Heart left ventricle (tissue), 16 donors: ENCODE results near the gene TBL1X. TPM values are rescaled to one million over a fixed set of nuclear protein-coding genes. Genes with fewer than 3 reads are reported as not detected.
A peak's percentile ranks its signal among the peaks of the same experiment; 100 is the strongest.

ENCODE experiments used
- ATAC-seq, 4 donors: fragments of 200-7000 bp; cut with Tn5 transposase; one replicate each; pipeline ENCODE4 v1.9.1; 2020 to 2022; ENCODE audit warnings: moderate library complexity in 4 of 4, mild to moderate bottlenecking in 3 of 4, moderate number of reproducible peaks in 1 of 4
- DNase-seq, 5 donors: peaks; one replicate each; pipeline ENCODE4 v3.0.0-alpha.2; 2020
- H3K27ac ChIP-seq, 12 donors: fragments of 200-600 bp; sonication (generic) in 4 of 12; one replicate each; pipeline versions ENCODE4 v1.5.0 to v1.8.0; 2016 to 2022; ENCODE audit warnings: mild to moderate bottlenecking in 2 of 12
- H3K27me3 ChIP-seq, 9 donors: fragments of 200-600 bp; sonication (generic) in 2 of 9; one replicate each; pipeline versions ENCODE4 v1.5.1 to v1.8.0; 2016 to 2022; ENCODE audit warnings: mild to moderate bottlenecking in 3 of 9
- H3K36me3 ChIP-seq, 9 donors: fragments of 200-600 bp; sonication (generic) in 2 of 9; one replicate each; pipeline versions ENCODE4 v1.5.0 to v1.8.0; 2018 to 2022; ENCODE audit warnings: mild to moderate bottlenecking in 2 of 9
- H3K4me1 ChIP-seq, 12 donors: fragments of 200-600 bp; sonication (generic) in 4 of 12; one replicate each; pipeline versions ENCODE4 v1.5.0 to v1.8.0; 2016 to 2022; ENCODE audit warnings: mild to moderate bottlenecking in 3 of 12
- H3K4me3 ChIP-seq, 12 donors: fragments of 200-600 bp; sonication (generic) in 4 of 12; one replicate each; pipeline versions ENCODE4 v1.5.0 to v1.8.0; 2017 to 2022; ENCODE audit warnings: mild to moderate bottlenecking in 9 of 12, moderate library complexity in 4 of 12
- H3K9me3 ChIP-seq, 12 donors: fragments of 200-600 bp; sonication (generic) in 4 of 12; one replicate each; pipeline versions ENCODE4 v1.5.0 to v1.8.0; 2016 to 2022; ENCODE audit warnings: mild to moderate bottlenecking in 1 of 12
- POLR2A ChIP-seq, 2 donors: fragments of 450-650 bp; IDR thresholded peaks; one replicate each; pipeline ENCODE4 v1.6.1; 2017; ENCODE audit warnings: antibody characterized with exemption in 2 of 2, mild to moderate bottlenecking in 2 of 2, moderate library complexity in 2 of 2
- WGBS, 4 donors: extraction: QIAGEN DNeasy Blood & Tissue Kit in 2 of 4; methylation state at CpG; one replicate each; pipeline versions ENCODE4 v1.1.5 to v1.1.7; 2013 to 2018; 5-methylcytosine and 5-hydroxymethylcytosine counted together
- intact Hi-C, 10 donors: fragments of 100-400 bp; cut with DNase I; formaldehyde crosslinking; loops; one replicate each; pipeline versions ENCODE4 v1.11.1 to v1.14.2; 2022
- polyA plus RNA-seq, 2 donors: library from polyadenylated mRNA; stranded (reverse); fragments of 200-250 nt; gene quantifications; one replicate each; pipeline ENCODE4 v1.2.3, GENCODE V29; 2013
- total RNA-seq, 9 donors: library from RNA; depleted of rRNA in 2 of 9; stranded (reverse); fragments of >200 nt in 2 of 9; fragmentation: NEBNext Ultra II Directional in 3 of 9; extraction: Animal tissue kit (Norgen Biotek cat#: 25700) in 3 of 9; gene quantifications; one replicate each; pipeline versions ENCODE4 v1.1.0 to v1.2.4, GENCODE V29; 2016 to 2023
- TF ChIP-seq, protein P1 (sequence below), 12 donors: fragments of 200-600 bp; sonication (generic) in 4 of 12; IDR thresholded peaks; one replicate each; pipeline versions ENCODE4 v1.5.0 to v1.8.0; 2018 to 2022; ENCODE audit warnings: antibody characterized with exemption in 12 of 12, mild to moderate bottlenecking in 5 of 12
- donor health status: ischemic (EF 13 %, LVEDD 7.1; RV severe dilation, severe dysfunction).
- donor health status: healthy with polysubstance abuse.
- donor health status: DM: no; HTN: yes; CAD: no.
- donor health status: DM: no; HTN: no; CAD: no.
- donor health status: ischemic (EF 25% LVEDD 6.9; RV normal size, moderate dysfunction).
- donor health status: ischemic (EF 25% LVEDD 5.7; RV mildly dilated, moderate dysfunction).
- donor health status: healthy.
- donor health status: DM: yes; HTN: yes; CAD: no.
- donor health status: ischemic (EF 35%, LVEDD 5.7; RV mildly dilated, moderate dysfunction).
- donor health status: nonischemic (EF 11% LVEDD 7.7; RV severe dilation, severe dysfunction).
- donor health status: DM: yes; HTN: yes; CAD: no.
- donor health status: PGD.
- donor health status: ischemic (EF 29% LVEDD 5.4; RV normal size, mild dysfunction).
- donor health status: nonischemic (EF 23%, LVEDD 6.1; RV moderate dilation, normal function).

Gene TBL1X
- total and polyA plus RNA-seq, 11 donors: 2.4 to 30.7 (median 9.7) TPM

DNA sequence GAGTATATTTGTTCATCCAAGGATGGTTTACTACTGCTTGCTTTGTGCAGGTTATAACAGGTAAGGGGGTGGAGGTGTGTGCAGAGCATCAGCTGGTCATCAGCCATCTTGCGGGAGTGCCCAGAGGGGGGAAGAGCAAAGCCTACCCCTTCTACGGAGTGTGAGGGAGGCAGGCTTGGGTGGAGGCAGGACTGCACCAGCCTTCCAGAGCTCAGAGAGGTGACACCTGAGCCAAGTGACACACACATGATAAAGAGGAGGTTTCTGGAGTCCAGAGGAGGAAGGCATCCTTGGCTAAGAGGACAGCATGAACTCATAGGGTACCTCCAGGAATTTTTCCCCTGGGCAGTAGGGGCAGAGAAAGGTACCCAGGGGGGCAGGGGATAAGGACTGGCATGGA lies 126.6 kb downstream of the TBL1X start:
- ATAC-seq (no peak), DNase-seq (no peak)
- intact Hi-C loops: no loop called here
- TF ChIP-seq POLR2A (IDR thresholded peaks at IDR 0.05): no peak
- TF ChIP-seq, protein P1, sequence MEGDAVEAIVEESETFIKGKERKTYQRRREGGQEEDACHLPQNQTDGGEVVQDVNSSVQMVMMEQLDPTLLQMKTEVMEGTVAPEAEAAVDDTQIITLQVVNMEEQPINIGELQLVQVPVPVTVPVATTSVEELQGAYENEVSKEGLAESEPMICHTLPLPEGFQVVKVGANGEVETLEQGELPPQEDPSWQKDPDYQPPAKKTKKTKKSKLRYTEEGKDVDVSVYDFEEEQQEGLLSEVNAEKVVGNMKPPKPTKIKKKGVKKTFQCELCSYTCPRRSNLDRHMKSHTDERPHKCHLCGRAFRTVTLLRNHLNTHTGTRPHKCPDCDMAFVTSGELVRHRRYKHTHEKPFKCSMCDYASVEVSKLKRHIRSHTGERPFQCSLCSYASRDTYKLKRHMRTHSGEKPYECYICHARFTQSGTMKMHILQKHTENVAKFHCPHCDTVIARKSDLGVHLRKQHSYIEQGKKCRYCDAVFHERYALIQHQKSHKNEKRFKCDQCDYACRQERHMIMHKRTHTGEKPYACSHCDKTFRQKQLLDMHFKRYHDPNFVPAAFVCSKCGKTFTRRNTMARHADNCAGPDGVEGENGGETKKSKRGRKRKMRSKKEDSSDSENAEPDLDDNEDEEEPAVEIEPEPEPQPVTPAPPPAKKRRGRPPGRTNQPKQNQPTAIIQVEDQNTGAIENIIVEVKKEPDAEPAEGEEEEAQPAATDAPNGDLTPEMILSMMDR (IDR thresholded peaks at IDR 0.05): no peak
- H3K36me3 ChIP-seq: no peaks in the 10 kb centered on the region
- no peaks in the 10 kb centered on the region for H3K9me3 ChIP-seq
- WGBS, 4 donors: 79 to 88% (median 82%) methylated on average over 2 of the region's 2 CpGs
- H3K4me1 ChIP-seq: peaks cover 0 to 8% (median 0%) of the 10 kb centered on the region in 12 donors
- no peak overlapping the region for H3K4me3 ChIP-seq
- no peak overlapping the region for H3K27ac ChIP-seq
- peaks cover 0 to 7% (median 0%) of the 10 kb centered on the region in 9 donors for H3K27me3 ChIP-seq

DNA sequence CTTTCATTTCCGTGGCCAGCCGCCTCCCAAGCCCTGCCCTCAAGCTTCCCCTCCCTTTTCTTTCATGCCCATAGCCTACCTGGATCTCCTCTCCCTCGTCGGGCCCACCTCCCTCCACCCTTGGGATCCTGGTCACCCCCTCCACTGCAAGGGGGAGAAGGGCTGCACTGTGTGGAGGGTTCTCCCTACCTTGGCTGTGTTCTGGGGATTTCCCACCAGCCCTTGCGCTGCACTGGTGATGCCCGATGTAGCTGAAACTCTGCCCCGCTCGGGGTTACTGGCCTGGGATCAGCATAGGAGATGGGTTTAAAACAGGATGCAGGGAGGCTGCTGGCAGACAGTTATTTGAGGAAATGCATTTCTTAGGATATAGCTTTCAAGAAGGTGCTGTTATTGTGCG lies 128.9 kb downstream of the TBL1X start:
- Histone ChIP-seq H3K36me3 (no peaks in the 10 kb centered on the region), H3K4me3 (no peak overlapping the region), H3K4me1 (peaks cover 0 to 8% (median 0%) of the 10 kb centered on the region in 12 donors), H3K27me3 (peaks cover 0 to 6% (median 0%) of the 10 kb centered on the region in 9 donors), H3K27ac (no peak overlapping the region), H3K9me3 (no peaks in the 10 kb centered on the region)
- WGBS, 4 donors: 87 to 89% (median 88%) methylated on average over 9 of the region's 9 CpGs
- ATAC-seq: no peak
- intact Hi-C loops: no loop called here
- TF ChIP-seq, protein P1 (IDR thresholded peaks at IDR 0.05): no peak
- TF ChIP-seq POLR2A (IDR thresholded peaks at IDR 0.05): no peak
- DNase-seq: no peak

DNA sequence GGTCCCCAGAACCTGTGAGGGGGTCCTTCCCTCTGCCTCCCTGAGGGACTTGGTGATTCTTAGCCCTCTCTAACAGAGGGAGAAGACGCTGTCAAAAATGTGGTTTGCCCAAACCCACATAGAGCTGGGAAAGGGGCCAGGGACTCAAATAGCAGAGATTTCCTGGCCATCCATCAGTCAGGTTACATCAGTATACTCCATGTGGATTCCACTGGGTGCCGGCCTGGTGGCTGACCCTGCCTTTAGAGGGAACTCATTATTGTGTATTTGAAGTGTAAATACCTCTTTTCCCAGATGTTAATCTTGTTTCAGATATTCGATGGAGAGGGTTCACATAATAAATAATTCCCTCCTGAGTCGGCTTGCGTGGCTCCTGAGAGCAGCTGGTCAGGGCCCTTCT lies 130.3 kb downstream of the TBL1X start:
- peaks cover 0 to 8% (median 0%) of the 10 kb centered on the region in 12 donors for H3K4me1 ChIP-seq
- no peak overlapping the region for H3K4me3 ChIP-seq
- no peak overlapping the region for H3K27ac ChIP-seq
- H3K36me3 ChIP-seq: no peaks in the 10 kb centered on the region
- WGBS, 4 donors: 58 to 65% (median 61%) methylated on average over 5 of the region's 5 CpGs
- DNase-seq (no peak), ATAC-seq (peak in 1 of 4 donors; percentile 34)
- no peaks in the 10 kb centered on the region for H3K27me3 ChIP-seq
- H3K9me3 ChIP-seq: no peaks in the 10 kb centered on the region
- no peak for TF ChIP-seq POLR2A (IDR thresholded peaks at IDR 0.05)
- TF ChIP-seq, protein P1 (IDR thresholded peaks at IDR 0.05): no peak
- intact Hi-C loops: no loop called here

DNA sequence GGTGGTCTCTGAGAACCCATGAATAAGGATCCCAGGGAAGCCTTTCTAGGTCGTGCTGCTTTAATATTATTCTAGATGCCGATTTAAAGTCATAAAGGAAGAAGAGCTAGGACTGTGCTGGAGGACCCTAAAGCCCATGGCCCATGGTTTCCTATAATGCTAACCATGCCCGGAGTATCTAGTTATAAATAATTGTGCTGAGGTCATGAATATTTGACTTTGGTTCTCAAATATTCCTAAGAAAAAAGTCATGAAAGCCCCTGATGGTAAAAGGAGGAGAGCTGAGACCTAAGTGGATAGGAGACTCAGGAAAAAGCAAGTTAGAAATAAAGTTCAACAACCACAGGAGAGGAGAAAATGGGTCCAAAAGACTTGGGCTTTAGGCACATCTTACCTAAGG lies 132.0 kb downstream of the TBL1X start:
- intact Hi-C loops: no loop called here
- ATAC-seq (no peak), DNase-seq (no peak)
- no peak overlapping the region for H3K4me3 ChIP-seq
- peaks cover 0 to 8% (median 0%) of the 10 kb centered on the region in 12 donors for H3K4me1 ChIP-seq
- no peak overlapping the region for H3K27ac ChIP-seq
- H3K27me3 ChIP-seq: no peaks in the 10 kb centered on the region
- 89 to 95% (median 93%) methylated on average over 3 of the region's 3 CpGs for WGBS, 4 donors
- no peaks in the 10 kb centered on the region for H3K36me3 ChIP-seq
- TF ChIP-seq, protein P1 (IDR thresholded peaks at IDR 0.05): no peak
- no peak for TF ChIP-seq POLR2A (IDR thresholded peaks at IDR 0.05)
- H3K9me3 ChIP-seq: no peaks in the 10 kb centered on the region
